GM18951 (cell line): ENCODE measurements around the gene UBE2G2.

Experiments used
- POLR2A ChIP-seq: IDR thresholded peaks from 4 replicates; pipeline ENCODE4 v1.6.1; 2011; ENCODE audit warnings: mild to moderate bottlenecking; ENCODE audit not compliant: insufficient read length, insufficient read depth; ENCODE audit errors: extremely low read depth
- in situ Hi-C: fragments of 300-500 bp; cut with MboI; formaldehyde crosslinking; loops from one replicate; pipeline ENCODE4 v1.12.0; 2022; ENCODE audit warnings: low sequenced_read_pairs, mixed read lengths, inconsistent platforms; ENCODE audit not compliant: unreplicated experiment

Gene UBE2G2

GRCh38 chr21:44780137-44780502 is 21.5 kb downstream of the UBE2G2 start:
- in situ Hi-C loops: no loop called here
- no peak for TF ChIP-seq POLR2A

GRCh38 chr21:44779417-44780136 is 22.0 kb downstream of the UBE2G2 start:
- in situ Hi-C loops: no loop called here
- no peak for TF ChIP-seq POLR2A

GRCh38 chr21:44778983-44779382 is 22.6 kb downstream of the UBE2G2 start:
- no peak for TF ChIP-seq POLR2A
- in situ Hi-C loops: no loop called here

GRCh38 chr21:44778499-44778911 is 23.1 kb downstream of the UBE2G2 start:
- in situ Hi-C loops: no loop called here
- no peak for TF ChIP-seq POLR2A

- TF ChIP-seq POLR2A: no peak
- in situ Hi-C loops: no loop called here
Observed at GRCh38 chr21:44778094-44778493, 23.5 kb downstream of the UBE2G2 start.

GRCh38 chr21:44774972-44775371 is 26.6 kb downstream of the UBE2G2 start:
- no peak for TF ChIP-seq POLR2A
- in situ Hi-C loops: no loop called here

- in situ Hi-C loops: no loop called here
- no peak for TF ChIP-seq POLR2A
Observed at GRCh38 chr21:44773291-44773932, 28.2 kb downstream of the UBE2G2 start.

- TF ChIP-seq POLR2A: no peak
- in situ Hi-C loops: no loop called here
Observed at GRCh38 chr21:44771896-44772525, 29.6 kb downstream of the UBE2G2 start.

- TF ChIP-seq POLR2A: no peak
- in situ Hi-C loops: no loop called here
Observed at GRCh38 chr21:44767834-44768831, 33.5 kb downstream of the UBE2G2 start.

GRCh38 chr21:44766818-44767354 is 34.7 kb downstream of the UBE2G2 start:
- TF ChIP-seq POLR2A: no peak
- in situ Hi-C loops: no loop called here

- TF ChIP-seq POLR2A: no peak
- in situ Hi-C loops: no loop called here
Observed at GRCh38 chr21:44766014-44766817, 35.4 kb downstream of the UBE2G2 start.
